ENCODE results near the gene CNTNAP2.

CNTNAP2 gene

GRCh38 chr7:148191391-148192065 is 2074.9 kb downstream of the CNTNAP2 start:
- no peak for ATAC-seq (ENCODE audit: insufficient read depth, low read depth)
- H3K4me1 ChIP-seq (ENCODE audit: insufficient read depth, low read length): no peaks in the 10 kb centered on the region
- DNase-seq: no peak
- no peaks in the 10 kb centered on the region for H3K36me3 ChIP-seq (ENCODE audit: insufficient read depth, low read length)
- H3K9ac ChIP-seq (ENCODE audit: low read depth, low read length): no peak overlapping the region
- H3K79me2 ChIP-seq (ENCODE audit: insufficient read depth, low read length): no peaks in the 10 kb centered on the region
- H3K4me2 ChIP-seq (ENCODE audit: insufficient read depth, low read length): no peak overlapping the region
- H4K20me1 ChIP-seq (ENCODE audit: insufficient read depth, low read length): no peaks in the 10 kb centered on the region
- TF ChIP-seq CTCF (IDR thresholded peaks at IDR 0.05; ENCODE audit: borderline replicate concordance, extremely low read depth, low read length, poor library complexity, severe bottlenecking): no peak
- no peak for TF ChIP-seq EZH2 (IDR thresholded peaks at IDR 0.05; ENCODE audit: borderline replicate concordance, low read depth, low read length, severe bottlenecking)
- H3K4me3 ChIP-seq (ENCODE audit: low read depth in 1 of 2, low read length in 2 of 2): no peak overlapping the region
- no peak overlapping the region for H3K27ac ChIP-seq (ENCODE audit: low read length)
- H3K9me3 ChIP-seq (ENCODE audit: insufficient read depth, low read length, severe bottlenecking): no peaks in the 10 kb centered on the region
- H2AFZ ChIP-seq (ENCODE audit: low read depth, low read length): no peak overlapping the region
- H3K27me3 ChIP-seq (ENCODE audit: insufficient read depth, low read length, poor library complexity): no peaks in the 10 kb centered on the region

- Histone ChIP-seq H3K36me3 (ENCODE audit: insufficient read depth, low read length) (no peaks in the 10 kb centered on the region), H3K9ac (ENCODE audit: low read depth, low read length) (no peak overlapping the region), H3K4me2 (ENCODE audit: insufficient read depth, low read length) (no peak overlapping the region), H4K20me1 (ENCODE audit: insufficient read depth, low read length) (no peaks in the 10 kb centered on the region), H2AFZ (ENCODE audit: low read depth, low read length) (no peak overlapping the region), H3K9me3 (ENCODE audit: insufficient read depth, low read length, severe bottlenecking) (no peaks in the 10 kb centered on the region), H3K4me1 (ENCODE audit: insufficient read depth, low read length) (no peaks in the 10 kb centered on the region), H3K27me3 (ENCODE audit: insufficient read depth, low read length, poor library complexity) (no peaks in the 10 kb centered on the region), H3K79me2 (ENCODE audit: insufficient read depth, low read length) (no peaks in the 10 kb centered on the region), H3K27ac (ENCODE audit: low read length) (no peak overlapping the region), H3K4me3 (ENCODE audit: low read depth in 1 of 2, low read length in 2 of 2) (no peak overlapping the region)
- no peak for TF ChIP-seq CTCF (IDR thresholded peaks at IDR 0.05; ENCODE audit: borderline replicate concordance, extremely low read depth, low read length, poor library complexity, severe bottlenecking)
- TF ChIP-seq EZH2 (IDR thresholded peaks at IDR 0.05; ENCODE audit: borderline replicate concordance, low read depth, low read length, severe bottlenecking): no peak
- ATAC-seq (ENCODE audit: insufficient read depth, low read depth) (no peak), DNase-seq (no peak)
Observed at GRCh38 chr7:148192491-148192890, 2075.9 kb downstream of the CNTNAP2 start.

GRCh38 chr7:148201992-148202391 is 2085.4 kb downstream of the CNTNAP2 start:
- Histone ChIP-seq H3K79me2 (ENCODE audit: insufficient read depth, low read length) (no peaks in the 10 kb centered on the region), H3K27ac (ENCODE audit: low read length) (no peak overlapping the region), H3K9me3 (ENCODE audit: insufficient read depth, low read length, severe bottlenecking) (no peaks in the 10 kb centered on the region), H3K36me3 (ENCODE audit: insufficient read depth, low read length) (no peaks in the 10 kb centered on the region), H2AFZ (ENCODE audit: low read depth, low read length) (no peak overlapping the region), H3K4me3 (ENCODE audit: low read depth in 1 of 2, low read length in 2 of 2) (no peak overlapping the region), H3K27me3 (ENCODE audit: insufficient read depth, low read length, poor library complexity) (peaks cover 7% of the 10 kb centered on the region), H3K9ac (ENCODE audit: low read depth, low read length) (no peak overlapping the region), H3K4me2 (ENCODE audit: insufficient read depth, low read length) (no peak overlapping the region), H4K20me1 (ENCODE audit: insufficient read depth, low read length) (no peaks in the 10 kb centered on the region), H3K4me1 (ENCODE audit: insufficient read depth, low read length) (no peaks in the 10 kb centered on the region)
- DNase-seq: no peak
- ATAC-seq (ENCODE audit: insufficient read depth, low read depth): no peak
- no peak for TF ChIP-seq CTCF (IDR thresholded peaks at IDR 0.05; ENCODE audit: borderline replicate concordance, extremely low read depth, low read length, poor library complexity, severe bottlenecking)
- no peak for TF ChIP-seq EZH2 (IDR thresholded peaks at IDR 0.05; ENCODE audit: borderline replicate concordance, low read depth, low read length, severe bottlenecking)
